Natural killer cell (primary cell): ENCODE data around the gene HIP1. TPM values are rescaled to one million over a fixed set of nuclear protein-coding genes. Genes with fewer than 3 reads are reported as not detected.
"Not testable (repeated sequence)": the region's sequence is repeated elsewhere in the genome, so short reads cannot be mapped to it uniquely, and the experiment has no call there.

ENCODE experiments used
- ATAC-seq, 3 donors: fragments of 150-1000 bp in 2 of 3; fragments of 200-7000 bp in 1 of 3; cut with Tn5 transposase; 1 replicate in 1 of 3; 2 replicates in 2 of 3; pipeline ENCODE4 v1.10.0; 2021; ENCODE audit warnings: mild to moderate bottlenecking in 2 of 3, moderate library complexity in 2 of 3
- DNase-seq, 2 donors: peaks; one replicate each; pipeline versions ENCODE4 v3.0.0 to v3.0.0-alpha.2; 2013 to 2021; ENCODE audit warnings: mixed read lengths in 1 of 2
- H3K27ac ChIP-seq: one replicate; pipeline ENCODE4 v1.5.1; 2013; ENCODE audit warnings: mild to moderate bottlenecking, low read length
- H3K27me3 ChIP-seq: one replicate; pipeline ENCODE4 v1.6.1; 2013; ENCODE audit warnings: low read length; ENCODE audit not compliant: control insufficient read depth, insufficient read depth
- H3K36me3 ChIP-seq: one replicate; pipeline ENCODE4 v1.6.1; 2013; ENCODE audit warnings: low read length; ENCODE audit not compliant: control insufficient read depth, insufficient read depth
- H3K4me1 ChIP-seq: one replicate; pipeline ENCODE4 v1.6.1; 2013; ENCODE audit warnings: low read length; ENCODE audit not compliant: control insufficient read depth, insufficient read depth
- H3K4me3 ChIP-seq: one replicate; pipeline ENCODE4 v1.5.1; 2013; ENCODE audit warnings: low read length
- H3K9me3 ChIP-seq: one replicate; pipeline ENCODE4 v1.6.1; 2013; ENCODE audit warnings: low read length; ENCODE audit not compliant: control insufficient read depth, insufficient read depth
- H3K27ac Mint-ChIP-seq, 2 donors: one replicate each; pipeline ENCODE4 v1.8.0; 2022; ENCODE audit warnings: mild to moderate bottlenecking in 2 of 2, mixed read lengths in 2 of 2, moderate library complexity in 1 of 2
- H3K27me3 Mint-ChIP-seq, 2 donors: one replicate each; pipeline ENCODE4 v1.8.0; 2022; ENCODE audit warnings: low read depth in 2 of 2, mixed read lengths in 2 of 2
- H3K36me3 Mint-ChIP-seq: one replicate; pipeline ENCODE4 v1.8.0; 2022; ENCODE audit warnings: mixed read lengths
- H3K4me1 Mint-ChIP-seq, 2 donors: one replicate each; pipeline ENCODE4 v1.8.0; 2022; ENCODE audit warnings: mixed read lengths in 2 of 2
- H3K4me3 Mint-ChIP-seq: one replicate; pipeline ENCODE4 v1.8.0; 2022; ENCODE audit warnings: mild to moderate bottlenecking, moderate library complexity, mixed read lengths
- H3K9me3 Mint-ChIP-seq, 2 donors: one replicate each; pipeline ENCODE4 v1.8.0; 2022; ENCODE audit warnings: mixed read lengths in 2 of 2
- WGBS: methylation state at CpG from one replicate; pipeline ENCODE4 v1.1.7; 2013; ENCODE audit warnings: missing lambda C conversion rate; ENCODE audit not compliant: insufficient coverage; 5-methylcytosine and 5-hydroxymethylcytosine counted together
- intact Hi-C: fragments of 100-400 bp; cut with micrococcal nuclease; formaldehyde crosslinking; loops from one replicate; pipeline ENCODE4 v1.14.2; 2022
- total RNA-seq, 4 donors: library from RNA; stranded (reverse); fragments of 120-200 nt in 1 of 4; gene quantifications; one replicate each; pipeline versions ENCODE4 v1.2.3 to v1.2.4, GENCODE V29; 2013 to 2022

The HIP1 gene
- total RNA-seq, 3 donors from 2014 or later (not counting 1 experiment from before 2014, with no cell fraction given), result 17.1 to 27.9 (median 23.1) TPM

DNA sequence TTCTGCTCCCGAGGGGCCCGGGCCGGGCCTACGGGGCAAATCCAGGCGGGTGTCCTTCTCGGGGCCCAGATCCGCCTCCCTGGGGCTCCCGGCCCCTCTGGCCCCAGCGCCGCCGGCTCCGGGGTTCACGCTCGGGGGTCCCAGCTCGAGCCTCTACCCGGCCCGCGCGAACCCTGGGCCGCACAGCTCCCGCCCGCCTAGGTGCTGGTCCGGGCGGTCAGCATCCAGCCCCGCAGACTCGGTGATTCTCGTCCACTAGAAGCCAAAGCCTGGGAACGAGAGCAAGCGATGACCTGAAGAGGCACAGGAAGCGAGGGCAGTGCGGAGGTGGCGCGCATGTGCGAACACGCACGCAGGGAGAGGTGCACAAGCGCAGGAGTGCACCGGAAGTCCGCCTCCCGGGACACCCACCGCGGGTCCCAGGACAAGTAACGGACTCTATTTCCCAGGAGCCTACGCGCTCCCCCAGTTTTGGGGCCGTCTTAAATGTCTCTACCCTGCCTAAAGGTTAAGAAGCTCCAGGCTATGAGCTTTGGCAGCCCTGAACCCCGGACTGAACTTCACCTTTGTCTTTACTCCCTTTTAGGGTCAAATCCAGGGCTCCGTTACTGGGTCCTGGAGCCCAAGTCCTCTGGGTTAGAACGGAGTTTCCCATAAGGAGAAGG, 252.6 kb downstream of the HIP1 start, which contains the start of gene POM121C:
TSS of gene POM121C (minus strand) at position 321 of the 665 bp plus-strand sequence. CDS start 44,803 bp downstream, outside the sequence.
- H3K27me3 Mint-ChIP-seq, H3K9me3 ChIP-seq, intact Hi-C loops, H3K36me3 ChIP-seq, H3K9me3 Mint-ChIP-seq, H3K36me3 Mint-ChIP-seq, H3K27me3 ChIP-seq, H3K4me1 ChIP-seq: not testable (repeated sequence)
- under 1% methylated on average over 49 of the region's 49 CpGs for WGBS
- ATAC-seq, result peak; percentile 97 to 98 (median 98)
- Mint-ChIP-seq H3K27ac (peak within 1 kb of the TSS; percentile 61 to 89), H3K4me1 (peaks cover 4 to 19% of the 10 kb centered on the region in 2 donors), H3K4me3 (peak within 1 kb of the TSS; percentile 89)
- peak; percentile 67 to 93 for DNase-seq
- Histone ChIP-seq H3K4me3 (peak within 1 kb of the TSS; percentile 67), H3K27ac (peak within 1 kb of the TSS; percentile 22)

DNA sequence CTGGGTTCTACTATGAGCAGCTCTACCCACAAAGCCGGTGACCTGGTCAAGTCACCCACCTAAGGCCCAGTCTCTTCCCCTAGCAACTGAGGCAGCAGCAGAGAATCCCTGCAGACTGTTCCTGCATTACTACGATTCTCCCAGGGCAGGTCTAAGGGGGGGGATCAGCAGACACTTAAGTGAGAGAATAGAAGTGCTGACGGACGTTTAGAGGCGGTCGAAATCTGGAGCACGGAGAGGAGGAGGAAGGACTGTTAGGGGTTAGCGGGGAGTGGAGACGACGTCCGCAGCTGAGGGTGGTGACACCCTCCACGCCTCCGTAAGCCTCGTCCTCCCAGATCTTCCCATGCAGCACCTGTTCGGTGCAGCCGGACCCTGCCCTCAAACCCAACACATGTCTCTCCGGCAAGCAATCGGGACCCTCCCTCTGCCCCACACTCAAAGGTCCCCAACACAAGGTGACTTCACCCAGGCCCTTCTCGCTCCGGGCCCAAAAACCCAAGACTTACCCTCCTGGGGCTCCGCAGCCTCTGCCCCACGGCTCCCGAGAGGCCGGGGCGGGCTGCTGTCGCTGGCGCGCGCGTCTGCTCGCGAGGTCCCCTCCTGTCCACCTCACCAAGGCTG, 253.3 kb downstream of the HIP1 start:
- H3K36me3 Mint-ChIP-seq, H3K27me3 Mint-ChIP-seq, H3K36me3 ChIP-seq, H3K27ac ChIP-seq, intact Hi-C loops, H3K9me3 Mint-ChIP-seq, H3K9me3 ChIP-seq, ATAC-seq, H3K27me3 ChIP-seq, H3K4me1 ChIP-seq: not testable (repeated sequence)
- peak in 1 of 2 donors; percentile 5 for DNase-seq
- H3K4me1 Mint-ChIP-seq, result peaks cover 4 to 19% of the 10 kb centered on the region in 2 donors
- WGBS, result 3% methylated on average over 23 of the region's 32 CpGs
- peak overlapping the region; percentile 67 for H3K4me3 ChIP-seq
- H3K27ac Mint-ChIP-seq, result peak overlapping the region; percentile 61 to 89
- peak overlapping the region; percentile 89 for H3K4me3 Mint-ChIP-seq

Other genes with a start within 250 kb of the HIP1 start
- under 1 TPM in 1 of 3 donors, not detected in 2; 0.09 TPM for gene SPDYE5, start 246.6 kb downstream of the HIP1 start, total RNA-seq
- gene CCL26, start 33.3 kb upstream of the HIP1 start, total RNA-seq, result not detected
- gene CCL24, start 74.9 kb upstream of the HIP1 start, total RNA-seq, result not detected
- 10 to 100 TPM; 45.2 to 74.3 (median 61.9) TPM for gene RHBDD2, start 140.1 kb upstream of the HIP1 start, total RNA-seq
- 10 to 100 TPM; 56.0 to 60.5 (median 58.3) TPM for gene POR, start 176.2 kb upstream of the HIP1 start, total RNA-seq